ENCODE measurements around the gene RAB27B. TPM values are rescaled to one million over a fixed set of nuclear protein-coding genes. Genes with fewer than 3 reads are reported as not detected.

RAB27B gene
- total RNA-seq, 1 experiment from 2014 or later = 0.87 TPM

- H3K27ac Mint-ChIP-seq = no peak overlapping the region
- no peaks in the 10 kb centered on the region for H3K27me3 Mint-ChIP-seq (ENCODE audit: low read depth)
- POLR2A ChIA-PET = no interaction called here
- CTCF ChIA-PET = no interaction called here
- no peaks in the 10 kb centered on the region for H3K9me3 Mint-ChIP-seq
- H3K4me3 Mint-ChIP-seq = no peak overlapping the region
- ATAC-seq = no peak
- no peaks in the 10 kb centered on the region for H3K36me3 Mint-ChIP-seq
- no peaks in the 10 kb centered on the region for H3K4me1 Mint-ChIP-seq
- DNase-seq (ENCODE audit: low spot score) = no peak
- TF ChIP-seq TCF7 (CRISPR knock-in tag; IDR thresholded peaks at IDR 0.05; ENCODE audit: low read depth) = no peak
- TF ChIP-seq ZNF532 (CRISPR knock-in tag; IDR thresholded peaks at IDR 0.05; ENCODE audit: borderline replicate concordance) = no peak
- TF ChIP-seq ATF6 (CRISPR knock-in tag; IDR thresholded peaks at IDR 0.05) = no peak
- TF ChIP-seq IRF2 (CRISPR knock-in tag; IDR thresholded peaks at IDR 0.05; ENCODE audit: borderline replicate concordance, low read depth) = no peak
- TF ChIP-seq ZNF138 (CRISPR knock-in tag; conservative IDR thresholded peaks at IDR 0.05) = no peak
- TF ChIP-seq NFYB (CRISPR knock-in tag; conservative IDR thresholded peaks at IDR 0.05; ENCODE audit: low read depth) = no peak
- no peak for TF ChIP-seq GTF2I (CRISPR knock-in tag; conservative IDR thresholded peaks at IDR 0.05)
- TF ChIP-seq ERG (CRISPR knock-in tag; IDR thresholded peaks at IDR 0.05) = no peak
- TF ChIP-seq SMAD4 (CRISPR knock-in tag; IDR thresholded peaks at IDR 0.05) = no peak
- TF ChIP-seq RELA (CRISPR knock-in tag; IDR thresholded peaks at IDR 0.05; ENCODE audit: borderline replicate concordance) = no peak
- no peak for TF ChIP-seq ZNF232 (CRISPR knock-in tag; IDR thresholded peaks at IDR 0.05)
- no peak for TF ChIP-seq E2F4 (CRISPR knock-in tag; IDR thresholded peaks at IDR 0.05; ENCODE audit: borderline replicate concordance, low read depth)
- no peak for TF ChIP-seq CTCF (IDR thresholded peaks at IDR 0.05)
- TF ChIP-seq ELF4 (CRISPR knock-in tag; IDR thresholded peaks at IDR 0.05; ENCODE audit: low read depth) = no peak
- no peak for TF ChIP-seq TEAD4 (CRISPR knock-in tag; IDR thresholded peaks at IDR 0.05)
- TF ChIP-seq CREM (CRISPR knock-in tag; IDR thresholded peaks at IDR 0.05) = no peak
Measured at GRCh38 chr18:54798186-54798585, 30.1 kb upstream of the RAB27B start.

GRCh38 chr18:54801374-54801773 is 26.9 kb upstream of the RAB27B start:
- Mint-ChIP-seq H3K27ac (no peak overlapping the region), H3K27me3 (ENCODE audit: low read depth) (no peaks in the 10 kb centered on the region), H3K4me1 (no peaks in the 10 kb centered on the region), H3K9me3 (no peaks in the 10 kb centered on the region), H3K36me3 (no peaks in the 10 kb centered on the region), H3K4me3 (no peak overlapping the region)
- CTCF ChIA-PET = no interaction called here
- POLR2A ChIA-PET = no interaction called here
- DNase-seq (ENCODE audit: low spot score) = no peak
- ATAC-seq = no peak
- TF ChIP-seq EMX1 (CRISPR knock-in tag; IDR thresholded peaks at IDR 0.05) (no peak), IRF1 (CRISPR knock-in tag; IDR thresholded peaks at IDR 0.05) (no peak), ZNF281 (CRISPR knock-in tag; IDR thresholded peaks at IDR 0.05) (no peak), ESRRA (CRISPR knock-in tag; IDR thresholded peaks at IDR 0.05; ENCODE audit: borderline replicate concordance) (no peak), ATF1 (CRISPR knock-in tag; IDR thresholded peaks at IDR 0.05) (no peak)

Data from WTC11 (cell line).